Naive thymus-derived CD4-positive, alpha-beta T cell (primary cell): ENCODE measurements around the gene ANTXR2. TPM values are rescaled to one million over a fixed set of nuclear protein-coding genes. Genes with fewer than 3 reads are reported as not detected.

Source experiments
- ATAC-seq: fragments of 150-1000 bp; cut with Tn5 transposase; 2 replicates; pipeline ENCODE4 v1.10.0; 2021; ENCODE audit warnings: mild to moderate bottlenecking, moderate library complexity
- CTCF ChIA-PET: fragments of 350-600 bp; sonication (Branson Sonifier 250); formaldehyde crosslinking; loops from one replicate; lab custom pipeline; 2021; ENCODE audit warnings: antibody characterized with exemption; lab: Charles Lee
- POLR2A ChIA-PET: fragments of 350-600 bp; sonication (Branson Sonifier 250); formaldehyde crosslinking; loops from one replicate; lab custom pipeline; 2021; ENCODE audit warnings: antibody characterized with exemption, inconsistent platforms; lab: Charles Lee
- DNase-seq, 9 donors: peaks; one replicate each; pipeline versions ENCODE4 v3.0.0 to v3.0.0-alpha.2; 2020 to 2022; ENCODE audit warnings: mixed read lengths in 1 of 9
- H3K27ac ChIP-seq: one replicate; pipeline ENCODE4 v1.7.0; 2013; ENCODE audit warnings: mild to moderate bottlenecking, low read depth, low read length, moderate library complexity
- H3K27me3 ChIP-seq, 2 donors: one replicate each; pipeline ENCODE4 v1.7.0; 2013; ENCODE audit warnings: low read length in 2 of 2, mild to moderate bottlenecking in 2 of 2, moderate library complexity in 2 of 2; ENCODE audit not compliant: control insufficient read depth in 2 of 2, insufficient read depth in 2 of 2
- H3K36me3 ChIP-seq, 3 experiments: 1 replicate in 2 of 3; 2 replicates in 1 of 3; pipeline ENCODE4 v1.7.0; 2013; ENCODE audit warnings: low read length in 3 of 3, mild to moderate bottlenecking in 3 of 3, moderate library complexity in 1 of 3; ENCODE audit not compliant: insufficient read depth in 3 of 3, control insufficient read depth in 2 of 3
- H3K4me1 ChIP-seq, 2 donors: one replicate each; pipeline ENCODE4 v1.7.0; 2013; ENCODE audit warnings: low read length in 2 of 2, mild to moderate bottlenecking in 2 of 2, moderate library complexity in 1 of 2; ENCODE audit not compliant: control insufficient read depth in 2 of 2, insufficient read depth in 2 of 2
- H3K4me3 ChIP-seq: 2 replicates; pipeline ENCODE4 v1.7.0; 2013; ENCODE audit warnings: mild to moderate bottlenecking, low read length
- H3K9me3 ChIP-seq, 3 experiments: 1 replicate in 2 of 3; 2 replicates in 1 of 3; pipeline ENCODE4 v1.7.0; 2013; ENCODE audit warnings: low read length in 3 of 3; ENCODE audit not compliant: control insufficient read depth in 2 of 3
- H3K27ac Mint-ChIP-seq, 9 donors: one replicate each; pipeline ENCODE4 v1.8.0; 2020 to 2022; ENCODE audit warnings: mixed read lengths in 9 of 9, mild to moderate bottlenecking in 8 of 9, moderate library complexity in 5 of 9, inconsistent platforms in 2 of 9
- H3K27me3 Mint-ChIP-seq, 5 donors: one replicate each; pipeline ENCODE4 v1.8.0; 2021 to 2022; ENCODE audit warnings: mixed read lengths in 5 of 5, mild to moderate bottlenecking in 1 of 5
- H3K36me3 Mint-ChIP-seq, 5 donors: one replicate each; pipeline ENCODE4 v1.8.0; 2020 to 2022; ENCODE audit warnings: mixed read lengths in 5 of 5, mild to moderate bottlenecking in 3 of 5, inconsistent platforms in 1 of 5
- H3K4me1 Mint-ChIP-seq, 7 donors: one replicate each; pipeline ENCODE4 v1.8.0; 2020 to 2022; ENCODE audit warnings: mixed read lengths in 7 of 7, mild to moderate bottlenecking in 3 of 7, inconsistent platforms in 1 of 7
- H3K4me3 Mint-ChIP-seq, 10 donors: one replicate each; pipeline ENCODE4 v1.8.0; 2020 to 2022; ENCODE audit warnings: mild to moderate bottlenecking in 10 of 10, mixed read lengths in 10 of 10, moderate library complexity in 6 of 10, inconsistent platforms in 2 of 10
- H3K9me3 Mint-ChIP-seq, 11 donors: one replicate each; pipeline ENCODE4 v1.8.0; 2020 to 2022; ENCODE audit warnings: mixed read lengths in 11 of 11, mild to moderate bottlenecking in 4 of 11, inconsistent platforms in 1 of 11, moderate library complexity in 1 of 11
- intact Hi-C, 2 donors: fragments of 100-400 bp; cut with micrococcal nuclease; formaldehyde crosslinking; loops; one replicate each; pipeline ENCODE4 v1.15.1; 2023
- polyA plus RNA-seq, 2 donors: library from polyadenylated mRNA; unstranded; fragments of 300-500 nt; fragmentation: Illumina TruSeq; gene quantifications; one replicate each; pipeline ENCODE4 v1.2.3, GENCODE V29; 2021
- total RNA-seq, 6 experiments: library from RNA in 5 of 6; stranded (reverse) in 5 of 6; gene quantifications; 1 replicate in 5 of 6; 2 replicates in 1 of 6; pipeline ENCODE4 v1.2.3 and lab custom pipeline; 2021 to 2026

The ANTXR2 gene
- total and polyA plus RNA-seq, 7 experiments from 2014 or later, result 20.3 to 69.8 (median 42.2) TPM

GRCh38 chr4:80029364-80029763 is 43.7 kb downstream of the ANTXR2 start:
- CTCF ChIA-PET, result no interaction called here

DNA sequence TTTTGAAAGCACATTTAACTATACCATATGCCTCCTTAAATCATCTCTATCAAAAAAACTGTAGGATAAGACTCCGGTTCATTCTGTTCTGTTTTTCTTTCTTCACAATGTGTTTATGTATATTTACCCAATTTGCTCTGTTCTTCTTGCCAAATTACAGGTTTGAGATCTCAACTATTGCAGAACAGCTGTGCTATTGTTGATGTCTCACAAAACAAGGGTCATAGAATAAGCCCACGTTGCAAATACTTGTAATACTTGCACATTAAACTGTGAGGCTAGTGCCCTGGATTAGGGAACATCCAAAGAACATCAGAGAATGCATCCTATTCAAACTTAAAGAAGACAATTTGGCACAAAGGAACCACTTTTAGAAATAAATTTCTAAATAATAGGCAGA is 45.4 kb downstream of the ANTXR2 start:
- peaks cover 0 to 8% (median 3%) of the 10 kb centered on the region in 7 donors for H3K4me1 Mint-ChIP-seq
- Histone ChIP-seq H3K4me1 (no peaks in the 10 kb centered on the region), H3K27me3 (no peaks in the 10 kb centered on the region), H3K36me3 (peaks cover 0 to 26% (median 17%) of the 10 kb centered on the region in 3 experiments), H3K4me3 (no peak overlapping the region), H3K9me3 (no peaks in the 10 kb centered on the region), H3K27ac (no peak overlapping the region)
- ATAC-seq, result no peak
- no peak overlapping the region for H3K27ac Mint-ChIP-seq
- no peak for DNase-seq
- intact Hi-C loops, result no loop called here
- H3K36me3 Mint-ChIP-seq, result peaks cover 10 to 29% (median 21%) of the 10 kb centered on the region in 5 donors
- H3K4me3 Mint-ChIP-seq, result no peak overlapping the region
- ChIA-PET CTCF (no interaction called here), POLR2A (no interaction called here)
- H3K27me3 Mint-ChIP-seq, result no peaks in the 10 kb centered on the region
- H3K9me3 Mint-ChIP-seq, result peaks cover 0 to 2% (median 0%) of the 10 kb centered on the region in 11 donors

More at GRCh38 chr4:80029364-80029763, 43.7 kb downstream of the ANTXR2 start:
- Mint-ChIP-seq H3K4me1 (peaks cover 0 to 6% (median 0%) of the 10 kb centered on the region in 7 donors), H3K4me3 (no peak overlapping the region), H3K27ac (no peak overlapping the region), H3K36me3 (peaks cover 3 to 27% (median 19%) of the 10 kb centered on the region in 5 donors), H3K9me3 (peaks cover 0 to 2% (median 0%) of the 10 kb centered on the region in 11 donors), H3K27me3 (no peaks in the 10 kb centered on the region)
- Histone ChIP-seq H3K4me3 (no peak overlapping the region), H3K4me1 (no peaks in the 10 kb centered on the region), H3K9me3 (no peaks in the 10 kb centered on the region), H3K36me3 (peaks cover 0 to 18% (median 17%) of the 10 kb centered on the region in 3 experiments), H3K27ac (no peak overlapping the region), H3K27me3 (no peaks in the 10 kb centered on the region)
- ATAC-seq, result no peak
- no peak for DNase-seq
- intact Hi-C loops, result no loop called here
- POLR2A ChIA-PET, result no interaction called here

- intact Hi-C loops, result no loop called here
- Histone ChIP-seq H3K9me3 (no peaks in the 10 kb centered on the region), H3K4me3 (no peak overlapping the region), H3K27ac (no peak overlapping the region), H3K27me3 (no peaks in the 10 kb centered on the region), H3K36me3 (peaks cover 0 to 24% (median 16%) of the 10 kb centered on the region in 3 experiments), H3K4me1 (no peaks in the 10 kb centered on the region)
- Mint-ChIP-seq H3K4me1 (peaks cover 0 to 8% (median 4%) of the 10 kb centered on the region in 7 donors), H3K4me3 (no peak overlapping the region), H3K36me3 (peaks cover 10 to 38% (median 29%) of the 10 kb centered on the region in 5 donors), H3K9me3 (peaks cover 0 to 3% (median 0%) of the 10 kb centered on the region in 11 donors), H3K27ac (no peak overlapping the region), H3K27me3 (no peaks in the 10 kb centered on the region)
- ChIA-PET POLR2A (interaction anchor here (1.0 kb wide), 1 partner anchor 1466 kb away, joined by 3 read pairs; no protein-coding TSS in a partner anchor), CTCF (no interaction called here)
- ATAC-seq (no peak), DNase-seq (no peak)
Measured at GRCh38 chr4:80026100-80026499, 46.9 kb downstream of the ANTXR2 start.

DNA sequence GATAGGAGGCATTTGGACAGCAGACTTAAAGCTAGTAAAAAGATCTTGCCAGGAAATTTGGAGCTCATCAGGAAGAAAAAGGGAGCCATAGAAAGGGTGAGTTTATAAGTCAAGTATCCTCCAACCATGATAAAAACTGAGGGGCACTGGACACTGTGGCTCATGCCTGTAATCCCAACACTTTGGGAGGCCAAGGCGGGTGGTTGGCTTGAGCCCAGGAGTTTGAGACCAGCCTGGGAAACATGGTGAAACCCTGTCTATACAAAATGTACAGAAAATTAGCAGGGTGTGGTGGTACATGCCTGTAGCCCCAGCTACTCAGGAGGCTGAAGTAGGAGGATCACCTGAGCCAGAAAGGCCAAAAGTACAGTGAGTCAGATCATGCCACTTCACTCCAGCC is 48.7 kb downstream of the ANTXR2 start:
- H3K9me3 ChIP-seq, result no peaks in the 10 kb centered on the region
- peaks cover 10 to 36% (median 29%) of the 10 kb centered on the region in 5 donors for H3K36me3 Mint-ChIP-seq
- no peak overlapping the region for H3K27ac ChIP-seq
- ChIA-PET POLR2A (no interaction called here), CTCF (interaction anchor here (1.5 kb wide), 1 partner anchor 107 kb away, joined by 5 read pairs; no protein-coding TSS in a partner anchor)
- no peaks in the 10 kb centered on the region for H3K27me3 ChIP-seq
- H3K36me3 ChIP-seq, result peaks cover 0 to 13% (median 10%) of the 10 kb centered on the region in 3 experiments
- H3K27ac Mint-ChIP-seq, result no peak overlapping the region
- H3K4me3 Mint-ChIP-seq, result no peak overlapping the region
- no peaks in the 10 kb centered on the region for H3K27me3 Mint-ChIP-seq
- no peak for ATAC-seq
- H3K4me1 ChIP-seq, result no peaks in the 10 kb centered on the region
- DNase-seq, result no peak
- peaks cover 0 to 3% (median 0%) of the 10 kb centered on the region in 11 donors for H3K9me3 Mint-ChIP-seq
- no peak overlapping the region for H3K4me3 ChIP-seq
- intact Hi-C loops, result no loop called here
- H3K4me1 Mint-ChIP-seq, result peaks cover 0 to 8% (median 4%) of the 10 kb centered on the region in 7 donors

DNA sequence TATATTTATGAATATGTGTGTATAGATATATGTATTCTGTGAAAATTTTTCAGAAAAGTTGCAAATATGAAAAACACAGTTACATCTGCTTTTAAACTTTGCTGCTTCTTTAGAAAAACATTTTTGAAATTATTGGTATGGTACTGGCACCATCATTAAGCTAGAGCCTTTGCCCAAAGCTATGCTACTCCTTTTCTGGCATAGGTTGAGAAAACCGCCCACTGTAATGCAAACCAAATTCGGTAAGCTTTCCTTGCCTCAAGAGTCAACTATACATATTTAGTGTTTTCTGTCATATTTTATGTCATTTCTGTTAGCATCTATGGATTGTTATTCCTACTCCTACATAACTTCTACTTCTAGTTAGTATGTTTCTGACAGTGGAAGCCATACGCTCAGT is 50.7 kb downstream of the ANTXR2 start:
- peak overlapping the region in 1 of 9 donors; percentile 10 for H3K27ac Mint-ChIP-seq
- Histone ChIP-seq H3K4me1 (peaks cover 0 to 5% of the 10 kb centered on the region in 2 donors), H3K9me3 (no peaks in the 10 kb centered on the region), H3K27me3 (no peaks in the 10 kb centered on the region), H3K4me3 (no peak overlapping the region), H3K27ac (no peak overlapping the region), H3K36me3 (peaks cover 0 to 14% (median 0%) of the 10 kb centered on the region in 3 experiments)
- DNase-seq (no peak), ATAC-seq (no peak)
- H3K27me3 Mint-ChIP-seq, result no peaks in the 10 kb centered on the region
- intact Hi-C loops, result no loop called here
- peaks cover 10 to 41% (median 33%) of the 10 kb centered on the region in 5 donors for H3K36me3 Mint-ChIP-seq
- peaks cover 0 to 8% (median 4%) of the 10 kb centered on the region in 7 donors for H3K4me1 Mint-ChIP-seq
- H3K4me3 Mint-ChIP-seq, result no peak overlapping the region
- CTCF ChIA-PET, result interaction anchor here (0.6 to 0.7 kb wide), 2 partner anchors 13 to 414 kb away, joined by 3 read pairs; no protein-coding TSS in a partner anchor
- H3K9me3 Mint-ChIP-seq, result peaks cover 0 to 3% (median 0%) of the 10 kb centered on the region in 11 donors
- POLR2A ChIA-PET, result no interaction called here

- Histone ChIP-seq H3K4me3 (no peak overlapping the region), H3K27ac (no peak overlapping the region), H3K27me3 (no peaks in the 10 kb centered on the region), H3K4me1 (peaks cover 0 to 13% of the 10 kb centered on the region in 2 donors), H3K9me3 (no peaks in the 10 kb centered on the region), H3K36me3 (peaks cover 0 to 17% (median 0%) of the 10 kb centered on the region in 3 experiments)
- ATAC-seq (peak; percentile 57), DNase-seq (no peak)
- ChIA-PET CTCF (no interaction called here), POLR2A (no interaction called here)
- Mint-ChIP-seq H3K4me1 (peaks cover 0 to 10% (median 0%) of the 10 kb centered on the region in 7 donors), H3K4me3 (no peak overlapping the region), H3K36me3 (peaks cover 0 to 28% (median 17%) of the 10 kb centered on the region in 5 donors), H3K27me3 (no peaks in the 10 kb centered on the region), H3K9me3 (peaks cover 0 to 3% (median 0%) of the 10 kb centered on the region in 11 donors), H3K27ac (no peak overlapping the region)
- intact Hi-C loops, result loop anchor here in 1 of 2 donors (2.0 kb wide), 1 partner anchor 42 kb away; no protein-coding TSS in a partner anchor
Measured at GRCh38 chr4:80017125-80017854, 55.7 kb downstream of the ANTXR2 start.
